ENCODE data around the gene F3. TPM values are rescaled to one million over a fixed set of nuclear protein-coding genes. Genes with fewer than 3 reads are reported as not detected.

Gene F3
- total RNA-seq, 1 donor from 2014 or later, result 102 TPM

DNA sequence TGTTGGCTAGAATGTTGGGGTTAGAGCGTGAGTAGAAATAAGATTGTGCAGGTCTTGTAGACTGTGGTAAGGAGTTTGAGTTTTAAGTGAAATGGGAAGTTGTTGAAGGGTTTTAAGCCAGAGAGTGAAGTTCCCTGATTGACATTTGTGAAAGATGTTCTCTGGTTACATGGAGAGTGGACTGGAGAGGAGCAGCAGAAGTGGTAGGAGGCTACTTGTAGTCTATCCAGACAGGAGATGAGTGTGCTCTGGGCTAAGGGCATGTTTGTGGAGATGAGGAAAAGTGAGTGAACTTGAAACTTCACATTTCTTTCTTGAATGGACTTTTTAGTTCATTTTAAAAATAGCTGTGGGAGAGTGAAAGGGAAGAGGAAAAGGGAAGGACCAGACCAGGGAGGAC lies 37.0 kb downstream of the F3 start:
- Mint-ChIP-seq H3K27me3 (no peaks in the 10 kb centered on the region), H3K4me3 (no peak overlapping the region), H3K9me3 (no peaks in the 10 kb centered on the region), H3K36me3 (peaks cover 47% of the 10 kb centered on the region), H3K4me1 (ENCODE audit: unreplicated experiment) (peaks cover 7% of the 10 kb centered on the region), H3K27ac (no peak overlapping the region)
- TF ChIP-seq, protein P1, sequence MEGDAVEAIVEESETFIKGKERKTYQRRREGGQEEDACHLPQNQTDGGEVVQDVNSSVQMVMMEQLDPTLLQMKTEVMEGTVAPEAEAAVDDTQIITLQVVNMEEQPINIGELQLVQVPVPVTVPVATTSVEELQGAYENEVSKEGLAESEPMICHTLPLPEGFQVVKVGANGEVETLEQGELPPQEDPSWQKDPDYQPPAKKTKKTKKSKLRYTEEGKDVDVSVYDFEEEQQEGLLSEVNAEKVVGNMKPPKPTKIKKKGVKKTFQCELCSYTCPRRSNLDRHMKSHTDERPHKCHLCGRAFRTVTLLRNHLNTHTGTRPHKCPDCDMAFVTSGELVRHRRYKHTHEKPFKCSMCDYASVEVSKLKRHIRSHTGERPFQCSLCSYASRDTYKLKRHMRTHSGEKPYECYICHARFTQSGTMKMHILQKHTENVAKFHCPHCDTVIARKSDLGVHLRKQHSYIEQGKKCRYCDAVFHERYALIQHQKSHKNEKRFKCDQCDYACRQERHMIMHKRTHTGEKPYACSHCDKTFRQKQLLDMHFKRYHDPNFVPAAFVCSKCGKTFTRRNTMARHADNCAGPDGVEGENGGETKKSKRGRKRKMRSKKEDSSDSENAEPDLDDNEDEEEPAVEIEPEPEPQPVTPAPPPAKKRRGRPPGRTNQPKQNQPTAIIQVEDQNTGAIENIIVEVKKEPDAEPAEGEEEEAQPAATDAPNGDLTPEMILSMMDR (conservative IDR thresholded peaks at IDR 0.05), result no peak
- DNase-seq (ENCODE audit: extremely low spot score, unreplicated experiment), result no peak

DNA sequence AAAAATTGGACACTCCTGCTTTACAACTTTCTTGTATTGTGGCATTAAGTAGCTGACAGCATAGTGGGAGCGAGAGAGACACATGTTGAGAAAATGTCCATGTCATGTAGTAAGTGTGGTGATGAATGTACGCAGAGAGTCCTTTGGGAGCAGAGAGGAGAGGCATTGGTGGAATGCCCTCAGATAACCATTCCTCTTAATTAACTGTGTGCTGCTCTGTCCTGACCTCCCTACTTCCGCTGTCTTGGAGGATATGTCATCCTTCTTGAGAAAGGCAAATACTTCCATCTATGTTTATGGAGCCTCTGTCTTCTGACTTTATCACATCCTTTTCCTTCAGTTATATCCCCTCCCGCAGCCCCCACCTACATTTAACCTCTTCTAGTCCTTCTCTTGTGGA lies 38.4 kb downstream of the F3 start:
- no peak for DNase-seq (ENCODE audit: extremely low spot score, unreplicated experiment)
- no peaks in the 10 kb centered on the region for H3K27me3 Mint-ChIP-seq
- H3K9me3 Mint-ChIP-seq, result no peaks in the 10 kb centered on the region
- TF ChIP-seq, protein P1 (conservative IDR thresholded peaks at IDR 0.05), result no peak
- H3K36me3 Mint-ChIP-seq, result peaks cover 50% of the 10 kb centered on the region
- no peak overlapping the region for H3K4me3 Mint-ChIP-seq
- H3K4me1 Mint-ChIP-seq (ENCODE audit: unreplicated experiment), result peaks cover 7% of the 10 kb centered on the region
- H3K27ac Mint-ChIP-seq, result no peak overlapping the region

GRCh38 chr1:94501935-94502334 lies 39.6 kb downstream of the F3 start:
- Mint-ChIP-seq H3K4me1 (ENCODE audit: unreplicated experiment) (peaks cover 7% of the 10 kb centered on the region), H3K36me3 (peaks cover 50% of the 10 kb centered on the region), H3K27ac (no peak overlapping the region), H3K9me3 (no peaks in the 10 kb centered on the region), H3K27me3 (no peaks in the 10 kb centered on the region), H3K4me3 (no peak overlapping the region)
- DNase-seq (ENCODE audit: extremely low spot score, unreplicated experiment), result no peak
- TF ChIP-seq, protein P1 (conservative IDR thresholded peaks at IDR 0.05), result no peak

DNA sequence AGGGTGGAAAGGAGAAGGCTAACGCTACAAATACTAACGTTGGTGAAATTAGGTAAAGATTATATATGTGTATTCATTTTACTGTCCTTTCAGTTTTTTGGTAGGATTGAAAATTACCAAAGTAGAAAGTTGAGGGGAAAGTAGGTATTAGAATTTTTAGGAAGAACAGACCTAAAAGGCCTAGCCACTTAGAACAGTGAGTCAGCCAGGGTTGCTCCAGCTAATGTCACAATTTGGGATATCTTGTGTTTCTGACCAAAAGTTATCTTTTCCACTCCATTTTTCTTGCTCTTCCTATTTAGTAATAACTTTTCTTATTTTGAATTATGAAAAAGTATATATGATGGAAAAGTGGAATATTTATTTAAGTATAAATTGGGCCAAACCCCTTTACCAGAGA lies 40.1 kb downstream of the F3 start:
- H3K4me3 Mint-ChIP-seq, result no peak overlapping the region
- H3K27me3 Mint-ChIP-seq, result no peaks in the 10 kb centered on the region
- DNase-seq (ENCODE audit: extremely low spot score, unreplicated experiment), result no peak
- TF ChIP-seq, protein P1 (conservative IDR thresholded peaks at IDR 0.05), result no peak
- peaks cover 7% of the 10 kb centered on the region for H3K4me1 Mint-ChIP-seq (ENCODE audit: unreplicated experiment)
- H3K9me3 Mint-ChIP-seq, result no peaks in the 10 kb centered on the region
- H3K27ac Mint-ChIP-seq, result no peak overlapping the region
- H3K36me3 Mint-ChIP-seq, result peaks cover 50% of the 10 kb centered on the region

GRCh38 chr1:94496076-94496755 lies 45.3 kb downstream of the F3 start:
- Mint-ChIP-seq H3K4me3 (no peak overlapping the region), H3K27ac (no peak overlapping the region), H3K36me3 (peaks cover 42% of the 10 kb centered on the region), H3K9me3 (no peaks in the 10 kb centered on the region), H3K4me1 (ENCODE audit: unreplicated experiment) (no peaks in the 10 kb centered on the region), H3K27me3 (no peaks in the 10 kb centered on the region)
- no peak for DNase-seq (ENCODE audit: extremely low spot score, unreplicated experiment)
- TF ChIP-seq, protein P1 (conservative IDR thresholded peaks at IDR 0.05), result no peak
